Measurements from ENCODE around the gene PLA2G4A.
"Not testable (repeated sequence)": the region's sequence is repeated elsewhere in the genome, so short reads cannot be mapped to it uniquely, and the experiment has no call there.

PLA2G4A gene

GRCh38 chr1:186875896-186876835, 47.4 kb downstream of the PLA2G4A start:
- DNase-seq = no peak

GRCh38 chr1:186878356-186878755, 49.6 kb downstream of the PLA2G4A start:
- no peak for DNase-seq

DNA sequence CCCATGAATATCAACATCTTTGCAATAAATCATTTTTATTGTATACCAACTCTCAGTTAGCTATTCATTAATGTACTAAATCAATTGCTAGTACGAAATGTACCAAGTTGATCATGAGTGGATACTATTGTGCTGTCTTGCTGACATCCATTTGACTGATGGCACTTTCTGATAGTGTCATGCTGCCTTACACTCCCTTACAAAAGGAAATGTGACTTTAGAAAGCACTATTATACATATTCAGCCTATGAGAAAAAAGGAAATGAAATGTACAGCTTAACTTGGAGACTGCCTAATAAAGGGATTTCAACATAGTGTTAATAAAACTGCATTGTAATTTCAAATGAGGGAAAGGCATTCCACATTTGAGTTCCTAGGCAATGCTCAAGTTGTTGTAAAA, 52.2 kb downstream of the PLA2G4A start:
- DNase-seq = no peak

DNA sequence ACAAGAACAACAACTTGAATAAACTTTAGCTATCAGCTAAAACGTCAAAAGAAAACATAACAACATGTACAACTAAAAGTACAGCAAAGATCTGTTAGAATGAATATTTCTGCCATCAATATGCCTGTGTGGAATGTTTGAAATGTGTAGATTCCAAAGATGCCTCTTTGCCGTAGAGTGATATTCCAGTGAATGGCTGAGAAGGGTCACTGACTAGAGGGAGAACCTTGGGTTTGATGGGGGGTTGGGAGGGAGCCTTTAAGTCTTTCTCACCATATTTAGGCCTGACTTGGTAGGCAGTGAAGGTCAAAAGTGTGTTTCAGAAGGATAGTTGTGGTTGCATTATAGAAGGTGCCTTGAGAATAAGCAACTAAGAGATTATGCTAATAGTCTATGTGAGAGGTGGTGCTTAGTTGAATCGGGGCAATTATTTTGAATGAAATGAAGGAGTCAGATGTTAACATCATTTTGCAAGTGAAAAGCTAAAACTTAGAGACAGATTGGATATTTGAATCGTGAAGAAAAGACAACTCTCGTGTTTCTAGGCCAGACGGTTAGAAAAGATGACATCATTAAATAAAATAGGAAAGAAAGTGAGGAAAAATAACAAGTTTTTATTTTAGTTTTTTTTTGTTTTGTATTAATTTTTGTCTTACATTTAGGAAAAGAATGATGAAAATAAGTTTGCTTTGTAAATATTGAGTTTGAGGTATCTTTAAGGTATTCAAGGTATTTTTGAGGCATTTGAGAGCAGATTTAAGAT, 53.8 kb downstream of the PLA2G4A start:
- no peak for DNase-seq

- no peak for DNase-seq
These were observed 55.5 kb downstream of the PLA2G4A start for GRCh38 chr1:186884251-186884650.

GRCh38 chr1:186887203-186887602, 58.5 kb downstream of the PLA2G4A start:
- no peak for DNase-seq

DNA sequence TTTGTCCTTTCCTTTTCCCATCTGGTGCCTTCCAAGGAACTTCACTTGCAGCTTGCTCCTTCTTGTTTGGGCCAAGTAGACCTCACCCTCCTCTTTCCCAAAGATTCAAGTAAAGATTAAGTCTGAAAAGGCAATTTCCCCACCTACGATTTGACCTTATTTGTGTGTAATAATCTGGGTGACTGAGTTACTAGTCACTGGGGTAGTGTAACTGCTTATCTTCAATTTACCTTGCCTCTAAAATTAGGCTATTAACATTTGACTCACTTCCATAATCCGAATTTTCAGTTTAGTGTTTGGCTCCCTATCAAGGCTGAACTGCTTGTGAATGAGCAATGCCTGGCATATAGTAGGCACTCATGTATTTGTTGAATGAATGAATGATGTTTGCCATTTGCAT, 59.6 kb downstream of the PLA2G4A start:
- no peak for DNase-seq

DNA sequence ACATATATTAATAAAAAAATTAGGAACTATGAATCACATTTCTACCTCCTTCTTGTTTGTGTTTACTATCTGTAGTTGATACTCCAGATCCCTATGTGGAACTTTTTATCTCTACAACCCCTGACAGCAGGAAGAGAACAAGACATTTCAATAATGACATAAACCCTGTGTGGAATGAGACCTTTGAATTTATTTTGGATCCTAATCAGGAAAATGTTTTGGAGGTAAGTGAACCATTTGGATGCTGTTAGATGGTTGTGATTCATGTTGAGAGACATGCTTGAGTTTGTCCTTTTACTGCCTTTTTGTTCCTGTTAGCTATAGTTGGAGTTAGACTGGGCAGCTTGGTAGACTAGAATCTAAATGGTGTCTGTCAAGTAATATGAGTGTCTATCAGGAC, 64.2 kb downstream of the PLA2G4A start:
- no peak for DNase-seq

DNA sequence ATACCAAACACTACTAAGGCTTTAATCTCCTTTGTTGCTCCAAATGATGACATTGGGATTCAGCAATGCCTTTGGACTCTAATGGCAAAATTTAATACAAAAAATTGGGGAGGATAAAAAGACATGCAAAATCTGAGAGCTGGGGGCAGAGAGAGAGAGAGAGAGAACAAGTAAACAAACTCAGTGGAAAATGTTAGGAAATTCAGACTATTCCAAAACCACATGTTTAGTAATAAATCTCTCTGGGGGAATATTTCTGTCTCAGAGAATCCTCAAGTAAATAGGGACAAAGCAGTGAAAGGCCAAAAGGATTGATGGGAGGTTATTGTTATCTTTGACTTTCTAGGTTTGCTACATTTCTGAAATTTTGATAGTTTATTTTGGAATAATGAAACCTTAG, 65.7 kb downstream of the PLA2G4A start:
- no peak for DNase-seq

DNA sequence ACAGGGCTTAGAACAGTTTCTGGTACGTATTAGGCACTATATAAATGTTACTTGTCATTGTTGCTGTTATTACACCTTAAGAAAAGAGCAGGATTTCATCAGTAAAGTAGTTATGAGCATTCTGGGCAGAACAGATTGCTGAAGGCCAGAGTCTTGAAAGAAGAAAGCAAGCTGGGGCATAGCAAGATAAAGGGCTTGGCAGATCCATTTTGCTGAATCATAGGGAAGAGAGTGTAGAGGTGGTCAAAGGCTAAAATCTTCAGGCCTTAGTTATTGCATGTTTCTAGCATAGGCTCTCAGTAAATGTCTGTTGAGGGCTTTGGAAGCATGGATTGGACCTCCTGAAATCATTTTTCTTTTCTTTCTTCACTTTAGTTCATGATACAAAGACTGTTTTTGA, 67.5 kb downstream of the PLA2G4A start:
- DNase-seq = no peak

- DNase-seq = no peak
These were observed 68.3 kb downstream of the PLA2G4A start for GRCh38 chr1:186897008-186897407.

DNA sequence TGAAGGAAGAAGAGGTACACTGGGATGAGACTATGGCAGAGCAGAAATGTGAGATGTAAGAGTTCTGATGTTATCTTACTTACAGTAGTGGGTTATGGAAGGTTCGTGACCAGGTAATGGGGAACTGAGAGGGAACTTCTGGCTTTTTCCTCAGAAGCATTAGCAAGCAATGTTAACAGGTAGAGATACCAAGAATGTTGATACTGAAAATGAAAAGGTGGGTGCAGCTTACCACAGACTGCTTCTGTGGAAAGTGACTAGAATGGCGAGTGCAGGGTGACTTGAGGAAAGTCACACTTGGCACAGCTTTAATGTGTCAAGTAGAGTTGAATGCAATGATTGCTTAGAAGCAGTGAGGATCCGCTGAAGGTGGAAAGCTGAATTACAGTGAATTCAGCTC, 70.8 kb downstream of the PLA2G4A start:
- DNase-seq = no peak

- no peak for DNase-seq
These were observed 71.2 kb downstream of the PLA2G4A start for GRCh38 chr1:186899977-186900376.

DNA sequence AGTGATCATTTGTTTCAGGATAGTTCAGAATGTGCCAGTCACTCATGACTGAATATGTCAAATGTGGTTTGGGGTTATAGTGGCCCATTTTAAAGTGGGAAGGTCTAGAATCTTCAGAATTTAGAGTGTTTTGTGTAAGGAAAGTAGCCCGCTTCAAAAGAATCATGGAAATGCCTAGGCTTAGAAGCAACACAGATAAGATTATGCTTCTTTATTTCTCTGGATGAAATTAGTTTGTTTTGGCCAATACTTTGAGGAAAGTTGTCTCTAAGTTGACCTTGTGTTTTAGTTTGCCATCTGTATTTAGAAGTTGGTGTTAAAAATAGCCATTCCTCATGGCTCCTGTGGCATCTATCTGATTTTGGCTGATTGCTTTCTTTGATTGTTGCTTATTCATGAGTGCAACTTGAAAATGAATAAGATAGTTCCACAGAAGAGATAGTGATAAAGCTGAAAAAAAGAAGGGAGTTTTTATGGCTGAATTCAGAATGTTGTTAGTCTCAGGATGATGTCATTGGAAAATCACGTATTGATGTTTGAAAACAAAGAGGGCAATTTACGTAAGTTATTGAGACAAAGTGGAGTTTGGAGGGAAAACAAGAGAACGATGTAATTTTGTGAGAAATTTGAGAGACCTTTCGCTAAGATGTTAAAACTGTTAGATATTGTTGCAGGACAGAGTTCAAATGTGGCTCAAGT, 71.9 kb downstream of the PLA2G4A start:
- no peak for DNase-seq

- DNase-seq = no peak
These were observed 72.9 kb downstream of the PLA2G4A start for GRCh38 chr1:186901631-186902030.

GRCh38 chr1:186903374-186904136, 74.8 kb downstream of the PLA2G4A start:
- no peak for DNase-seq

GRCh38 chr1:186904361-186904760, 75.6 kb downstream of the PLA2G4A start:
- no peak for DNase-seq

GRCh38 chr1:186905561-186905960, 76.8 kb downstream of the PLA2G4A start:
- DNase-seq = no peak

- DNase-seq = no peak
These were observed 86.8 kb downstream of the PLA2G4A start for GRCh38 chr1:186915555-186915954.

DNA sequence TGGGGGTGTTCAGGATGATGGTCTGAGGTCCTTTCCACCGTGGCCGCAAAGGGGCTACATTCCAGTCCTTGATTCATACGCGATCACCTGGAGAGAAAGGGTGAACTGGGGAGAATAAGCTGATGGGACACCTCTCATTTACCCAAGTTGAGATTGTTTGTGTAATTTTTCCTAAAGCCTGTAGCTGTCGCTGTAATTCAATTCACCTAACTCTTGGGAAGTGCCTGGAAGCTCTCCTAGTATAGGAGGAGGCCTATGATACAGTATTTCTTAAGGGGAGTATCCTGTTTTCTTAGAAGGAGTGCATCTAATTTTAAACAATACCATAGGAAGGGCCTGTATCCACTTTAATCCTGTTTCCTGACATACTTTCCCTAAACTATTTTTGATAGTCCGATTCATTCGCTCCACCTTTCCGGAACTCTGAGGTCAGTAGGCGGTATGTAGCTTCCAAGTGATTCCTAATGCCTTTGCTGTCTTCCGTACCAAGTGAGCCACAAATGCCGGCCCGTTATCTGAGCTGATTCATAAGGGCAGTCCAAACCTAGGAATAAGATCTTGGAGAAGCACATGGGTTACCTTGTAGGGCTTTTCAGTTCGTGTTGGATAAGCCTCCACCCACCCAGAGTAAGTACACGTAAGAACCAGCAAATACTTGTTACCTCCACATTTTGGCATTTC, 88.5 kb downstream of the PLA2G4A start:
- not testable (repeated sequence) for DNase-seq

DNA sequence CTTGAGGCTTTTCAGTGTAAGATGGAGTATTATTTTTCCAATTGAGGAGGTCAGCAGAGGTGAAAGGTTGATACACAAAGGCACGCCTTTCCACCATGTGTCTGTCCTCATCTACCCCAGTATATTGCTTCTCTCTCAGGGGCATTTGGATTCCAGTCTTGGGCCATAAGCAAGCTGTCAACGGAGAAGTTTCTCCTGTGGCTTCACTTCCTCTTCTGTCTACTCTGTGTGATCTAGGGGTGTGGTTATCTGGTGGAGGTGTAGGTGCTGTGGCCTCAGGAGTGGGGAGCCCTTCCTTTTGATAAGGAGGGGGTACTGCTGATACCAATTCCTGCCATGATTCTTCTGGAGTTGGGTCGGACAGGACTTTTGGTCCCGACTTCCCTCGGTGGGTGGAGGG, 92.6 kb downstream of the PLA2G4A start:
- not testable (repeated sequence) for DNase-seq

- not testable (repeated sequence) for DNase-seq
These were observed 94.1 kb downstream of the PLA2G4A start for GRCh38 chr1:186922814-186923213.
